Measurements from ENCODE around the gene TOR1B. TPM values are rescaled to one million over a fixed set of nuclear protein-coding genes. Genes with fewer than 3 reads are reported as not detected.
A peak's percentile ranks its signal among the peaks of the same experiment; 100 is the strongest.
"Not testable (repeated sequence)": the region's sequence is repeated elsewhere in the genome, so short reads cannot be mapped to it uniquely, and the experiment has no call there.

TOR1B gene, protein sequence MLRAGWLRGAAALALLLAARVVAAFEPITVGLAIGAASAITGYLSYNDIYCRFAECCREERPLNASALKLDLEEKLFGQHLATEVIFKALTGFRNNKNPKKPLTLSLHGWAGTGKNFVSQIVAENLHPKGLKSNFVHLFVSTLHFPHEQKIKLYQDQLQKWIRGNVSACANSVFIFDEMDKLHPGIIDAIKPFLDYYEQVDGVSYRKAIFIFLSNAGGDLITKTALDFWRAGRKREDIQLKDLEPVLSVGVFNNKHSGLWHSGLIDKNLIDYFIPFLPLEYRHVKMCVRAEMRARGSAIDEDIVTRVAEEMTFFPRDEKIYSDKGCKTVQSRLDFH
- total RNA-seq: 16.7 TPM
- long read RNA-seq, transcript TOR1B-201 (5 exons, 2,769 nt): major isoform, 16 of 24 reads
- long read RNA-seq, partial matches to known transcripts: 2 of 24 reads
- long read RNA-seq, other reads (novel, unspliced or antisense): 2 of 24 reads

GRCh38 chr9:129802833-129803675 lies at the start of gene TOR1B:
TOR1B (plus strand) TSS chr9:129803184; CDS start chr9:129803213, 29 bp downstream.
- peak; percentile 98 for DNase-seq (ENCODE audit: low spot score)

DNA sequence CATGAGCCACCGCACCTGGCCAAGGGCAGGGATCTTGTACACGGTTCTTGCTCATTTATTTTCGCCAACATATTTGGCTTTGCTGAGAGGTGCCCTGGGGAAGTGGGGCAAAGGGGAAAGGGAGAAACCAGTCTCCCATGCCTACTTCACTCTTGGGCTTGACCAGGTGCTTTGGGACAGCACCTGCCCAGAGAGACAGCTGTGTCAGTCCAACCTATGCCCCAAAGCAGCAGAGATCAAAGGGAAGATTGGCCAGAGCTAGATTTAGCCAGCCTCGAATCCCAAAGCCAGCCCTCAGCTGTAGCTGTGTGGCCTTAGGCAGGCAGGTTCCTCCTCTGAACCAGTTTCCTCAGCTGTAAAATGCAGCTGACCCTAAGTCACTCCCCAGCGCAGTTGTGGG lies 47.8 kb upstream of the TOR1B start:
- no peak for DNase-seq (ENCODE audit: low spot score)

GRCh38 chr9:129756191-129756590 lies 46.8 kb upstream of the TOR1B start:
- DNase-seq (ENCODE audit: low spot score): no peak

- no peak for DNase-seq (ENCODE audit: low spot score)
These were observed 45.9 kb upstream of the TOR1B start for GRCh38 chr9:129757045-129757444.

DNA sequence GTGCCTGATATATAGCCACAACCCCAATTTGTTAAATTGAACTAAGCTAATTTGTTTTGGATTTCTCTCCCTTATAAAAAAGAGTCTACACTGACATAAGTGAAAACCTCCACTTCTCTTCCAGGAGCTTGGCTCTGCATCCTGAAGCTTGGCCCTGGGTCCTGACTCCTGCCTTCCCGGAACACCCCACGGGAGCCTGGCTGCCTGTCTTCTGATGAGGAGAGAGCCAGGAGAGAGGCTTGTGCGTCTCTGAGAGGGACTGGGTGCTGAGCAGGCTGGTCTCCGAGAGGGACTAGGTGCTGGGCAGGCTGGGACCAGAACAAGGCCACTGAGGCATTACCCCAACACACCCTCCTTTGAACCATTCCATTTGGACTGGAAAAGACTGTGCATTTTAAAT lies 43.7 kb upstream of the TOR1B start:
- DNase-seq (ENCODE audit: low spot score): no peak

DNA sequence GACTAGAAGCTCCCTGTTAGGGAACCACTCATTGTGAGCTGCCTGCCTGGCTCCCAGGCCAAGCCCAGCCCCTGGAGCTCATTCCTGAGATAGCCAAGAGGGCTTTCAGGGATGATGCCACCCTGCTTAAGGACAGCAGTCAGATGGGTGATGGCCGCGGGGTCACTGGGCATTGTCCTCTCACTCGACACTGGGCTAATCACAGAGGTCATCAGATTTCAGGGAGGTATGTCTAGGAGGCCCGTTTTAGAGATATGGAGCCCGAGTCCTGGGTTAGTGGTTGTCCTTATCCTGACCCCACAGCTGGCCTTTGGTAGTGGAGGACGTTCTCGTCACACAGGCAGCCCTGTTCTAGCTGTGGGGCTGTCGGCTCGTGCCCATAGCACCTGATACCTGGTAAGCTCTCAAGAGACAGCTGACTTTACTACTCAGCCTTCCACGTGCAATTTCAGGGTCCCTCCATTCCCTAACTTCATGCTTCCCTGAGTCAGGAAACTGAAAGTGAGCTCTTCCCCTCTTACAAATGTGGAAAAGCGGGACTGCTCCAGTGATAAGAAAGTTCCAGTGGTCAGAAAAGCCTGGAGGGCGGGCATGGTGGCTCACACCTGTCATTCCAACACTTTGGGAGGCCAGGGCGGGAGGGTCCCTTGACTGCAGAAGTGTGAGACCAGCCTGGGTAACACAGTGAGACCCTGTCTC lies 43.0 kb upstream of the TOR1B start:
- DNase-seq (ENCODE audit: low spot score): no peak

DNA sequence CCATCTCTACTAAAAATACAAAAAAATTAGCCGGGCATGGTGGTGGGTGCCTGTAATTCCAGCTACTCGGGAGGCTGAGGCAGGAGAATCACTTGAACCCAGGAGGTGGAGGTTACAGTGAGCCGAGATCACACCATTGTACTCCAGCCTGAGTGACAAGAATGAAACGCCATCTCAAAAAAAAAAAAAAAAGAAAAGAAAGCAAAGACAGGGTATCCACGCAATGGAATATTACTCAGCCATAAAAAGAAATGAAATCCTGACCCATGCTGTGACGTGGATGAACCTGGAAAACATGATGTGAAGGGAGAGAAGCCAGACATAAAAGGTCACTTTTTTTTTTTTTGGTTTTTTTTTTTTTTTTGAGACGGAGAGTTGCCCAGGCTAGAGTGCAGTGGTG lies 42.2 kb upstream of the TOR1B start:
- DNase-seq (ENCODE audit: low spot score): not testable (repeated sequence)

DNA sequence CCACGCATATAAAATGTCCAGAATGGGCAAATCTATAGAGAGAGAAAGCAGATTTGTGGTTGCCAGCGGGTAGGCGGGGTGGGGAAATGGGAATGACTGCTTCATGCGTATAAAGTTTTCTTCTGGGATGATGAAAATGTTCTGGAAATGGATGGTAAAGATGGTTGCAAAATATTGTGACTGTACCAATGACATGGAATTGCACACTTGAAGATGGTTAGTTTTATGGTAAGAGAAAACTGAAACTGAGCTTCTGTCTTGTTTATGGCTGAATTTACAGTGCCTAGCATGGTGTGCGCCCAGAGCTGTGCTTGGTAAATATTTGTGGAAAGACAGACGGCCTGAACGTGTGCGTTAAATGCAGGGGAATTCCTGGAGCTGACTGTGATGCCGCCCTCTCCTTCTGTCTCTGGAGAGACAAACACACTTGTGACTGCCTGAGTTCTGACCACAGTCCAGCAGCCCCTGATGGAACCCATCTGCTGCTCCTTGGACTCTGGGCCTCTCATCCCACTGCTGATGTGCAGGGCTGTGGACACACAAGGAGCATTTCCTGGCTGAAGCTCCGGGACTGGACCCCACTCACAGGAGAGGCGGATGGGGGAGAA lies 41.6 kb upstream of the TOR1B start:
- DNase-seq (ENCODE audit: low spot score): no peak

DNA sequence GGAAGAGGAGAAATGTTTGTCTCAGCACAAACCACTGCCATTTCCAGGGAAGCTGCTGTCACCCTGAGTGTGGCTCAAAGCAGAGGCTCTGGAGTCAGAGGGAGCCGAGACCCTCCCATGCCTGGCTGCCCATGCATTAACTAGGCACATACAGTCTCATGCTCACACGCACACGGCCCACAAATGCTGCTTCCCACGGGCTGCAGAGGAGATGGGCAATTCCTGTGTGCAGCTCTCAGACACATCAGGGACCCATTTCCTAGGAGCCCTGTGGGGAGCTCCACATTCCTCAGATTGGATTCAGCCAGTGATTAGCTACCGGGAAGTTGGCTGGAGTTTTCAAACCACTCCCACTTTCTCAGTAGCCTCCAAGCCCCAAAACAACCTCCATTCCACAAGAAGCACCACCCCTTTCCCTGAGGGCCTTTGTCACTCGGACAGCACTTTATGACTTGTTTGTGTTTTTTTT lies 41.0 kb upstream of the TOR1B start:
- no peak for DNase-seq (ENCODE audit: low spot score)

DNA sequence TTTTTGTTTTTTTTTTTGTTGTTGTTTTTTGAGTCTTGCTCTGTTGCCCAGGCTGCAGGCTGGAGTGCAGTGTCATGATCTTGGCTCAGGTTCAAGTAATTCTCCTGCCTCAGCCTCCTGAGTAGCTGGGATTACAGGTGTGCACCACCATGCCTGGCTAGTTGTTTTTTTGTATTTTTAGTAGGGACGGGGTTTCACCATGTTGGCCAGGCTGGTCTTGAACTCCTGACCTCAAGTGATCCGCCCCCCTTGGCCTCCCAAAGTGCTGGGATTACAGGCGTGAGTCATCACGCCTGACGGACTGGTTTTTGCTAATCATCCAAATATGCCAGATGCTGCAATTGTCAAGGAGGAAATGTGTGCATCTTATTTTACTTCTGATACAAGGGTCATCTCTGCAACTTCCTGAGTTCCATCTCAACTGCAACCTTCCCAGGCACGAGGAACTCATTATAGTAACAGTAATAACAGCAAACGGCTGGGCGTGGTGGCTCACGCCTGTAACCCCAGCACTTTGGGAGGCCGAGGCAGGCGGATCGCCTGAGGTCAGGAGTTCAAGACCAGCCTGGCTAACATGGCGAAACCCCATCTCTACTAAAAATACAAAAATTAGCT lies 40.5 kb upstream of the TOR1B start:
- not testable (repeated sequence) for DNase-seq (ENCODE audit: low spot score)

DNA sequence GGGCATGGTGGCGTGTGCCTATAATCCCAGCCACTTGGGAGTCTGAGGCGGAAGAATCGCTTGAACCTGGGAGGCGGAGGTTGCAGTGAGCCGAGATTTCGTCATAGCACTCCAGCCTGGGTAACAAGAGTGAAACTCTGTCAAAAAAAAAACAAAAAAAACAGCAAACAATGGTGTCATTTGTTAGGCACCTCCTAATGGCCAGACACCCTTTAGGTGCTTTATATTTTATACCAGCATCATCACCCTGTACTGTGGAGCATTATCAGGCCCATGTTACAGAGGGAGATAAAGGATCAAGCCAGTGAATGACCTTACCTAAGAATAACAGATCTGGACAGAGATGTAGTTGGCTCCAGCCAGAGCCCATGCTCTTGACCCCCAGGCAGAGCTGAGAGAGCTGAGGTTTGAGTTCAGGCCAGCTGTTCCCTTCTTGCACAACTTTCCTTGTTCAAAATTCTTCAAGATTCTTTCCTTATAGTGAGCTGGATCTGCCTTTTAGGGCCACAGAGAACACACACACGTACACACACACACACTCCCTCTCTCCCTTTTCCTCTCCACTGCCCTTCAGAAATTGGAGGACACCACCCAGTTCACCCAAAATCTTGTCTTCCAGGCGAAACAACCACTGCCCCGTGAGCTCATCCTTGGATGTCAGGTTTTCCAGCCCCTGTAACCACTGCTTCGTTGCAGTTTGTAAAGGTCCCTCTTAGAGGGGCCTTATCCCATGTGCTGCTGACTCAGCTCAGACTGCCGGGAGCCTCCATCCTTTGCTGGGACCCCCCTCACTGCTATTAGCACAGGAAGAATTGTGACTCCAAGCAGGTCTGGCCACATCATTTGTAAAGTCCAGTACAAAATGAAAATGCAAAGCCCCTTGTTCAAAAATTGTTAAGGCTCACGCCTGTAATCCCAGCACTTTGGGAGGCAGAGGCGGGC lies 39.7 kb upstream of the TOR1B start:
- no peak for DNase-seq (ENCODE audit: low spot score)

GRCh38 chr9:129765764-129766317 lies 37.1 kb upstream of the TOR1B start:
- DNase-seq (ENCODE audit: low spot score): no peak

DNA sequence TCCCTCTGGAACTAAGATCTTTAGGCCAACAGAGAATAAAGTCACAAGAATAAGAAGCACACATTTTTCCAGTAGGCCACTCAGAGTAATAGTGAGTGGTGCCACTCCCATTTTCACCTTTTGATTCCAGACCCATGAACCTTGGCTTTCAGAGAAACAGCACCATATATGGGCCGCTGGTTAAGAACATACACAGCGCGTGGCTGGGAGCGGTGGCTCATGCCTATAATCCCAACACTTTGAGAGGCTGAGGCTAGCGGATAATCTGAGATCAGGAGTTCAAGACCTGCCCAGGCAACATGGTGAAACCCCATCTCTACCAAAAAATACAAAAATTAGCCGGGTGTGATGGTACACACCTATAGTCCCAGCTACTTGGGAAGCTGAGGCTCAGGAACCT lies 34.5 kb upstream of the TOR1B start:
- DNase-seq (ENCODE audit: low spot score): no peak

DNA sequence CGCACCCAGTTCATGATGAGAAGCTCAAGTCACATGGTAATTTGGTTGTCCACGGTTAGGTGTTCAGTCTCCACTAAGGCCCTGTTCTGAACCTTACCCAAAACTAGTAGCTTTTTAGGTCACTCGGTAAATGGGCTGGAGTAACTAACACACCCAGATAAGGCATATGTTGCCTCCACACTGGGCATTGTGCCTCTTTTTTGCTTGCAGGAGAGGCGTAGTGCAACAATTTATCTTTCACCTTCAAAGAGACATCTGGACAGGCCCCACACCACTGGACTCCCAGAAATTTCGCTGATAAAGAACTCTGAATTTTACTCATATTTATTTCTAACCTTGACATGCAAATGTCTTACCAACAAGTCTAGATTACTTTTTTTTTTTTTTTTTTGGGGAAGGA lies 33.3 kb upstream of the TOR1B start:
- DNase-seq (ENCODE audit: low spot score): no peak

DNA sequence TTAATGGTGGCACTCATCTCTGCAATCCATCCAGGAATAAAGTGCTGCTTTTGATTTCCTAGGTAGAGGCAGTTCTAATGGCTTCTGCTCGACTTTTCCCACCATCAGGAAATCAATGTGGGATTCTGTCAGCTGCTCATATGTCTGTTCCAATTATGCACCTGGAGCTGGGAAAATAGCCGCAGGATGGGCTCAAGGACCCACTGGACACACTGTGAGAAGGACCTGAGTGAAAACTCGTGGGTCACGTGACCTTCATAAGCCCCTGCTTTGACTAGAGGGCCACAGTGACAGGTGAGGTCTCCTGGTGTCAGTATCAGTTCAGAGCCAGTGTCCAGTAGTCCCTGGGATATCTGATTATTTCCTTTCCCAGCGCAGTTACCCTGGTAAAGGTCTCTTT lies 32.2 kb upstream of the TOR1B start:
- no peak for DNase-seq (ENCODE audit: low spot score)

DNA sequence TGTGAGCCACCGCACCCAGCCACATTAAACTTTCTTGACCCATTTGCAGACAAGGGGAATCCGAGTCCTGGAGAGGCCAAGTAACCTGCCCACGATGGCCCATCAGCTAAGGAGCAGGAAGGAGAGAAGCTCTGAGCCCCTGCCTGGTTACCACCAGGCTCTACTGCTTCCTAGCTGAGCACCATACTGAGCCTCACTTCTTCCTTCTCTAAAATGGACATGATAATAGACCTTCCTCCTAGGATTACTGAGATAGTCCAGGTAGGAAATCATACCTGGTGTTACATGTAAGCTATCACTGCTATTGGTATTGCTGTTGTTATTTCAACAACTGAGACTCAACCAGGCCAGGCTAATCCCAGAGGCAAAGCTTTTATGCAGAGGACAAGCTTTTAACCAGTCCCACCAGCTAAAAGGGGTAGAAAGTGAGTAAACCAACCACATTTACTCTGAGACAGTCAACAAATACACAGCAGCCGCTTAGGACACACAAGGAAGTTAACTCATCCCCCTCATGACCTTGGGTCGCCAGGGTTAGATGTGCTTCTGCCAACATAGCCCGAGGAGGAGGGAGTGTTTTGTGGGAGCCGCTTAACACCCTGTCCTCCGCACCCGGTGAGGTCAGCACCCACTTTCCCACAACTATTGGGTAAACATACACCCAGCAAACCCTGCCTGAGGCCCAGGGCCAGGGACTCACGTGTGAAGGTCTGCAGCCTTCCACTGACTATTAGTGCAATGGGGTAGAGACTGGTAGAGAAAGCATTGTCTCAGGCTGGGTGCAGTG lies 29.5 kb upstream of the TOR1B start:
- DNase-seq (ENCODE audit: low spot score): no peak

DNA sequence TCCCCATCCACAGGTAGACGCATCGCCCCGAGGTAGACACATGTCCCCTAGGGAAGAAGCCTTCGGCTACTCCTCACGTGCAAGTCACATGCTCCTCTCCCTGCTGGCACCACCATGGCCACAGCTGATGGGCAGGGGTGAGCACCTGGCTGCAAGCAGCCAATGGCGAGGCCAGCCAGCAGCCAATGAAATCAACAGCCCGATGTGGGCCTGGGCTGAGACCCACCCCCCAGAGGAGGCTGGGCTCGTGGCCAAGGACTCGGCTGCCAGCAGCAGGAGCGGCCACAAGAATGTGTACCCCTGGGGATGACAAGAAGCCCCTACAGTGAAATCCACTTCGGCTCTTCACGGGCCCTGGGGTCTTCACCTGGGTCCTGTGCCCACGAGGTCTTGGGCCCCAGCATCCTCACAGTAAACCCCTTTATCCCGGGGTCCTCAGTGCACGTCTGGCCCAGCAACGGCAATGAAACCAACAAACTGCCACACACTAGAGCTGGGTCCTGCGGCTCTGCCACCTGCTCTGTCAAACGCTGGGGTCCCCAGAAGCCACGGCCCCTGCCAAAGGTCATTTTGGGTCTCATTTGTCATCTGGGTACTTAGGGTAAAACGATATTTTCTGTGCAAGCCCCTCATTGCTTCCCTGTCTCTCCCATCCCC lies 28.1 kb upstream of the TOR1B start:
- DNase-seq (ENCODE audit: low spot score): no peak

DNA sequence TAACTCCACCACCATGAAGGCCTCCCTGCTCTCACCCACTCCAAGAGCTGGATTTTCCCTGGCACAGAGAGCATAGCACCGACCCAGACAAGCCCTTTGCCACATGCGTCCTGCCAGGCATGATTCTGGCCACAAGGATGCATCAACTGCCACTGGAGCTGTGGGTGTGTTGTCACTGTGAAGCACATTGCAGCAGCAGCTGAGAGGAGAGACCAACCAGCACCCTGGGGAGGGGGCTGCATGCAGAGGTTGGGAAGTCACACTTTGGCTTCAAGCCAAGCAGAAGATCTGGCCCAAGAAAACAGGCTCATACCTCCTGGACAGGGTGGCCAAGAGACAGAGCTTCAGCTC lies 27.6 kb upstream of the TOR1B start:
- no peak for DNase-seq (ENCODE audit: low spot score)
